Hepatocyte (in vitro differentiated cells): ENCODE measurements around the gene AK3.

Experiments
- EZH2 ChIP-seq: fragments of 200-600 bp; sonication (generic); IDR thresholded peaks from 2 replicates; pipeline ENCODE4 v1.6.1; 2016; ENCODE audit warnings: antibody characterized with exemption, mild to moderate bottlenecking, borderline replicate concordance
- EZH2phosphoT487 ChIP-seq: fragments of 200-600 bp; sonication (generic); IDR thresholded peaks from one replicate; pipeline ENCODE4 v1.6.1; 2018; ENCODE audit warnings: antibody characterized with exemption, mild to moderate bottlenecking, low read depth, moderate library complexity; ENCODE audit not compliant: unreplicated experiment, severe bottlenecking
- TF ChIP-seq, protein P1 (sequence below): fragments of 200-600 bp; sonication (generic); IDR thresholded peaks from 2 replicates; pipeline ENCODE4 v1.5.1; 2016; ENCODE audit warnings: antibody characterized with exemption, mild to moderate bottlenecking; ENCODE audit not compliant: poor library complexity

DNA sequence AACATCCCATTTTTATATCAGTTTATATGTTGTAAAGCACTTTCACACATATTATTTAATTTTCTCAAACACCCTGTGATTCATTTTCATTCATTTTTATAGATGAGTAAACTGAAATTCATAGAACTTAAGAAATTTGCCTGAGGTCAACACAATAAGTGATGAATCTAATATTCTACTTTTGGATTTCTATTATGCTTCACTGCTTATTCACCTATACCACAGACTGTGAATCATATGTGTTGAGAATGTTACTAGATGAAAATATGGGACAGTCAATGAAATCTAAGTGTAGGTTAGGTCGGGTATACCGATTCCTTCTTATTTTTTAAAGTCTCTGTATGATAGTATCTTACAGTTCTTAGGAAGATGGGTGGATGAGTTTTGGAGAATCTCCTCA, 36.9 kb downstream of the AK3 start:
- TF ChIP-seq, protein P1, sequence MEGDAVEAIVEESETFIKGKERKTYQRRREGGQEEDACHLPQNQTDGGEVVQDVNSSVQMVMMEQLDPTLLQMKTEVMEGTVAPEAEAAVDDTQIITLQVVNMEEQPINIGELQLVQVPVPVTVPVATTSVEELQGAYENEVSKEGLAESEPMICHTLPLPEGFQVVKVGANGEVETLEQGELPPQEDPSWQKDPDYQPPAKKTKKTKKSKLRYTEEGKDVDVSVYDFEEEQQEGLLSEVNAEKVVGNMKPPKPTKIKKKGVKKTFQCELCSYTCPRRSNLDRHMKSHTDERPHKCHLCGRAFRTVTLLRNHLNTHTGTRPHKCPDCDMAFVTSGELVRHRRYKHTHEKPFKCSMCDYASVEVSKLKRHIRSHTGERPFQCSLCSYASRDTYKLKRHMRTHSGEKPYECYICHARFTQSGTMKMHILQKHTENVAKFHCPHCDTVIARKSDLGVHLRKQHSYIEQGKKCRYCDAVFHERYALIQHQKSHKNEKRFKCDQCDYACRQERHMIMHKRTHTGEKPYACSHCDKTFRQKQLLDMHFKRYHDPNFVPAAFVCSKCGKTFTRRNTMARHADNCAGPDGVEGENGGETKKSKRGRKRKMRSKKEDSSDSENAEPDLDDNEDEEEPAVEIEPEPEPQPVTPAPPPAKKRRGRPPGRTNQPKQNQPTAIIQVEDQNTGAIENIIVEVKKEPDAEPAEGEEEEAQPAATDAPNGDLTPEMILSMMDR: no peak
- TF ChIP-seq EZH2 (no peak), EZH2phosphoT487 (no peak)
